Measurements from ENCODE around the gene SOBP. TPM values are rescaled to one million over a fixed set of nuclear protein-coding genes. Genes with fewer than 3 reads are reported as not detected.

The SOBP gene
- total RNA-seq, 1 experiment from 2014 or later = 1.4 TPM

DNA sequence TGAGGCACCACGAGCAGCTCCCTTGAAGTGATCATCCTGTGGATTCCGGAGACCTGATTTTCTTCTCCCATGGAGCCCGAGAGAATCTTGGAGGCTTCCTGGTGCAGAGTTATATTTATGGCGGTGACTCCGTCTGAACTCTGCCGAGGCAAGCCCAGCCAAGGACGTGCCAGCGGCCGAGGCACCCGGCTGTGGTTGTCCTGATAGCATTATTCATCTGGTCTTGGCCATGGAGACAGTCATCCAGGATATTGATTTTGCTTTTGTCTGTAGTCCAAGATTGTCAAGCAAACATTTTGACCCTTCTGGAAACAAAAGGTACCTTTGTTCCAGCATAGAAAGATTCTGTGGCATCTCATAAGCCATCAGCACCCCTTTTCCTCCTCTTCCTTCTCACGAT, 170.9 kb downstream of the SOBP start:
- H3K27me3 ChIP-seq (replicated peaks) = no peaks in the 10 kb centered on the region
- no peak for DNase-seq (ENCODE audit: low read depth in 1 of 2, low spot score in 2 of 2)
- peaks cover 46% of the 10 kb centered on the region for H3K4me1 ChIP-seq (replicated peaks)
- no peak overlapping the region for H3K27ac ChIP-seq
- no peaks in the 10 kb centered on the region for H3K36me3 ChIP-seq
- no peak overlapping the region for H3K4me3 ChIP-seq
- no peaks in the 10 kb centered on the region for H3K9me3 ChIP-seq (replicated peaks)

DNA sequence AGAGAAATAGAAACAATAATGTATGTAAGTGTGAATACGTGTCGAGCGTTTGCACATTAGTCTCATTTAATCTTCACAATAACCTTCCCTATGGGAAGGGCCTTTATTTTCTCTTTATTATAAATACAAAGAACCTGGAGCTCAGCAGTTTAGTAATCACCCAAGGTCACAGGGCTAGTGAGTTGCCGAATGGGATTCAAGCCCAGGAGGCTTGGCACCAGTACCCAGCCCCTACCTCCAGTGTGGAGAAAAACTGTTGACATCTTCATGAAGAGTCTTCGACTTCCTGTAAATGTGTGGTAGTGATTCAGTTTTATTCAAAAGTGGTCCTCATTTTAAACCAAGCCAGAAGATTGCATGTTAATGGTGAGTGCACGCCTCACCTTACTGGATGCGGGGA, 171.4 kb downstream of the SOBP start:
- no peak overlapping the region for H3K27ac ChIP-seq
- no peak overlapping the region for H3K4me3 ChIP-seq
- H3K4me1 ChIP-seq (replicated peaks) = peaks cover 46% of the 10 kb centered on the region
- no peaks in the 10 kb centered on the region for H3K9me3 ChIP-seq (replicated peaks)
- no peaks in the 10 kb centered on the region for H3K27me3 ChIP-seq (replicated peaks)
- no peaks in the 10 kb centered on the region for H3K36me3 ChIP-seq
- no peak for DNase-seq (ENCODE audit: low read depth in 1 of 2, low spot score in 2 of 2)

DNA sequence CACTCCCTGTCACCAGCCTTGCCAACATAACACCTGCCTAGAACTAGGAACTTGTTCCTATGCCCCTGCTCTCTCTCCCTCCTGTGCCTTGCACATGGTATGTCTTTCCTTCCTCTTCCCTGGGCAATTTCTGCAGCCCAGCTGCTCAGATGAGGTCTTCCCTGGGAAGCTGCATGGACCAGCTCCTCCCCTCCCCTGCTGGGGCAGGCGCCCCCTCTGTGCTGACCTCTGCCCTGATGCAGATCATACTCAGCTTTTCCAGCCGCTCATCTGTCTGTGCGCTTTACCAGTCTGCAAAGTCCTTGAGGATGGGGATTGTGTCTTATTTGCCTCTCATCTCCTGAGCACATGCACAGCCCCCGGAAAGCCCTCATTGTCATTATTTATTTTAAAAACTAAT, 172.4 kb downstream of the SOBP start:
- no peaks in the 10 kb centered on the region for H3K27me3 ChIP-seq (replicated peaks)
- peaks cover 41% of the 10 kb centered on the region for H3K4me1 ChIP-seq (replicated peaks)
- H3K36me3 ChIP-seq = no peaks in the 10 kb centered on the region

DNA sequence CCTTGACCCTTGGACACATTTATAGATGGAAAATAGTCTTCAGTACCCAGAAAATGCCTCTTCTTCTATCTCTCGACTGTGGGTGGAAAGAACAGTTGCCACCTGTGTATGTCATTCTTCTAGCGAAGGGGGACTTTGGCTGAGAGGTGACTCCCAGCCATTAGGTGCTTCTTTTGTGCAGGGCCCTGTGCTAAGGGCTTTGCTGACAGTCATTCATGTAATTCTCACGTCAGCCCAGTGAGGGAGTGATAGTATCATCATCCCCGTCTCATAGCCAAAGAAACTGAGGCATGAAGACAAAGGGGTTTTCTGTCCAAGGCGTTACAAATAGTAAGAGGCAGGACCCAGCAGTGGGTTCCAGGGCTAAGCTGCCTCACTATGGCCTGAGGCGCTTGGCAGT, 173.4 kb downstream of the SOBP start:
- no peak overlapping the region for H3K4me3 ChIP-seq
- no peak overlapping the region for H3K27ac ChIP-seq
- no peak for DNase-seq (ENCODE audit: low read depth in 1 of 2, low spot score in 2 of 2)
- H3K36me3 ChIP-seq = no peaks in the 10 kb centered on the region
- peaks cover 32% of the 10 kb centered on the region for H3K4me1 ChIP-seq (replicated peaks)
- H3K27me3 ChIP-seq (replicated peaks) = no peaks in the 10 kb centered on the region
- H3K9me3 ChIP-seq (replicated peaks) = no peaks in the 10 kb centered on the region

More for the DNA sequence above, 172.4 kb downstream of the SOBP start:
- DNase-seq (ENCODE audit: low read depth in 1 of 2, low spot score in 2 of 2) = no peak
- Histone ChIP-seq H3K9me3 (replicated peaks) (no peaks in the 10 kb centered on the region), H3K4me3 (no peak overlapping the region), H3K27ac (no peak overlapping the region)

DNA sequence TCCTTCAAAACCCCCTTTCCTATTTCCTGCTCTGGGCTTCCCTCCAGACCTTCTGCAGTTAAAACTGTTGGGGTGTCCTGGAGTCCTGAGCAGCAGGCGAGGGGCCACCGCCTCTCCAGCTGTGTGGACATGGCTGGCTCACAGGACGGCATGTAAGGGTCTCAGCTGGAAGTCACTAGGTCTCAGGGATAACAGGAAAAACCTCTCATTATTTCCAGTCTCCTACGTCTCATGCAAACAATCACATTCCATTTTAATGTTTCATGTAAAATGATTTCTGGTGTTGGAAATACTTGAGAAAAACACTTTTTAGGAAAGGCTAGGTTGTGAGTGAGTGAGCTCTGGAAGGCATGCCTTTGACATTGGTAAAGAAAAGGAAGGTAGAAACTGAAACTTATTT, 175.5 kb downstream of the SOBP start:
- no peaks in the 10 kb centered on the region for H3K36me3 ChIP-seq
- no peak overlapping the region for H3K4me3 ChIP-seq
- H3K4me1 ChIP-seq (replicated peaks) = peaks cover 19% of the 10 kb centered on the region
- DNase-seq (ENCODE audit: low read depth in 1 of 2, low spot score in 2 of 2) = peak in 1 of 2 experiments; percentile 46
- peak overlapping the region; percentile 9; the same call in 1 of the 2 replicates for H3K27ac ChIP-seq
- no peaks in the 10 kb centered on the region for H3K9me3 ChIP-seq (replicated peaks)
- H3K27me3 ChIP-seq (replicated peaks) = no peaks in the 10 kb centered on the region

DNA sequence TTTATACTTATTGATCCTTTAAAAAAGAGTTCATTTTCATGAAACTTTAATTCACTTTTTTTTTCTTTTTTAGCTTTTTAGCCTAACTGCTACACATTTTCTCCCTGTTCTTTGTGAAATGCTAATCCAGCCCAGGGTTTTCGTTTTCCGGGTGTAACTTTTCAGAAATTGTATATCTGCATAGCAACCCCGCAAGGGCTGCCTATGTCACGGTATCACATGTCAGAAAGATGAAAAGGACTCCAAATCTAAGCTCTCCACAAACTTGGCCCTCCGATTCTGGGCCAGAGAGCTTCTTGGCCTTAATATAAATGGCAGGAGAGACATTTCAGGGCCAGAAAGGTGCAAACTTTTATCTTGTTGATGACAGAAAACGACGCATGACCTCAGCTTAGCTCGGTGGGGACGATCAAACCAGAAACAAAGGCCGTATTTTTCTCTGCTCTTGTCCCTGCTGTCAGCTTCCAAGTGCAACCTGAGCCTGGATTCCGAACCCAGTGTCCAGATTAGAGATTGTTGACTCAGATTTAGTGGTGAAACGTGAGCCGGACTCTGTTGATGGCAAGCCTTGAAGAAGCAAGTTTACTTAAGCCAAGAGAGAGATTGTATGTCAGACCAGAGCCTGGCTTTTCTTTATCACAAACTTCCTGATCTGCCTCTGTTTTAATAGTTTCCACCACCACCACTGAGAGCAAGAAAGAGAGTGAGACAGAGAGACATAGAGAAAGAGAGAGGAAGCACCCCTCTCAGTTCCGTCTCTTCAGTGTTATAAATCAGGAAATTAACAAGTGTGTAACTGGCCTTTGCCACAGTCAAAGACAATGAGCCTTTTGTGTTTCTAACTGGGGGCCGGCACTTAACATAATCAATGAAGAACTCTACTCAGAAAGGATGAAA, 176.4 kb downstream of the SOBP start:
- Histone ChIP-seq H3K36me3 (no peaks in the 10 kb centered on the region), H3K4me3 (no peak overlapping the region), H3K27me3 (replicated peaks) (no peaks in the 10 kb centered on the region), H3K9me3 (replicated peaks) (no peaks in the 10 kb centered on the region), H3K27ac (no peak overlapping the region; the same call in 1 of the 2 replicates), H3K4me1 (replicated peaks) (peaks cover 19% of the 10 kb centered on the region)
- no peak for DNase-seq (ENCODE audit: low read depth in 1 of 2, low spot score in 2 of 2)

DNA sequence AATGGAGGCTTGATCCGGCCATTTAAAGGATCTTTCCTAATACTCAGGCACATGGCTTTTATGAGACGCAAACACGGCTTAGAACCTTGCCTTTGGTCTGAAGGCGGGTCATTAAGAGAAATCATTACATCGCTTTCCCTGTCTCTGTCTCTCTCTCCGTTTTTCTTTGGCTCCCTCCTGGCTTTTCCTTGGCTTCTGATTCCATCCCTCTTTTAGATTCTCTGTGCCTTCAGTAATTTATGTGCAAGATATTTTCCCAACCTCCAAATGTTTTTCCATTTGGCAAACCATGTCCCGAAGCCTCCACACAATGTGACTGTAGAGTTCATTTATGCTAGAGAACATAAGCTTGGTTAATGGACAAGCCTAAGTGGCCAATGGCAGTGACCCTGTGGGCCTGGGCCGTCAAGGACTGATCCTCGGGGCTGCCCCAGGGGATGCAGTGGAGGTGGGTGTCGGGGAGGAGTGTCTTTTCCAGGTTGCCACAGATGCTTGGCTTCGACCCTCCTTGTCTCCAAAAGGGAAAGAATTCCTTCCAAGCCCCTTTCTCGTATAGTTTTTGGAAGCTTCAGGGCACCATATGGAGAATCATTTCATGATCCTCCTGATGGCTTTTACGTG, 177.2 kb downstream of the SOBP start:
- H3K27ac ChIP-seq = no peak overlapping the region; the same call in 1 of the 2 replicates
- H3K36me3 ChIP-seq = no peaks in the 10 kb centered on the region
- DNase-seq (ENCODE audit: low read depth in 1 of 2, low spot score in 2 of 2) = no peak
- H3K27me3 ChIP-seq (replicated peaks) = no peaks in the 10 kb centered on the region
- no peaks in the 10 kb centered on the region for H3K9me3 ChIP-seq (replicated peaks)
- no peak overlapping the region for H3K4me3 ChIP-seq
- H3K4me1 ChIP-seq (replicated peaks) = peaks cover 19% of the 10 kb centered on the region

DNA sequence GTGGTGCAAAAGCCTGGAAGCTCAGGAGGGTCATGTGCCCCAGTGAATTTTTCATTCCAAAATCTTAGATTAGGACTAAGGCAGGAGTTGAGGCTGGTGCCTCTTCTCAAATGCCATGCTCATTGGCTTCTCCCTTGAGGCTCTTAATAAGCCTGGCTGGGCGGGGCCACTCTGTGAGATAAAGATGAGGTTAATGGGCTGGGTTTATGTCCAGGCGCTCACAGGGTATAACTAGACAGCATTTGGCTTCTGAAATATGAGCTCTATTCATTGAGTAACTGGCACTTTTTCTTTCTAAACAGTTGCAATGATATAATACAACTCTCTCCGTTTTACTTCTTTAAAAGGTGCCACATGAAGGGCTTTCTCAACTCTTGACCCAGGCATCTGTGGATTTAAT, 177.9 kb downstream of the SOBP start:
- Histone ChIP-seq H3K27ac (no peak overlapping the region), H3K4me3 (no peak overlapping the region)
- no peak for DNase-seq (ENCODE audit: low read depth in 1 of 2, low spot score in 2 of 2)

DNA sequence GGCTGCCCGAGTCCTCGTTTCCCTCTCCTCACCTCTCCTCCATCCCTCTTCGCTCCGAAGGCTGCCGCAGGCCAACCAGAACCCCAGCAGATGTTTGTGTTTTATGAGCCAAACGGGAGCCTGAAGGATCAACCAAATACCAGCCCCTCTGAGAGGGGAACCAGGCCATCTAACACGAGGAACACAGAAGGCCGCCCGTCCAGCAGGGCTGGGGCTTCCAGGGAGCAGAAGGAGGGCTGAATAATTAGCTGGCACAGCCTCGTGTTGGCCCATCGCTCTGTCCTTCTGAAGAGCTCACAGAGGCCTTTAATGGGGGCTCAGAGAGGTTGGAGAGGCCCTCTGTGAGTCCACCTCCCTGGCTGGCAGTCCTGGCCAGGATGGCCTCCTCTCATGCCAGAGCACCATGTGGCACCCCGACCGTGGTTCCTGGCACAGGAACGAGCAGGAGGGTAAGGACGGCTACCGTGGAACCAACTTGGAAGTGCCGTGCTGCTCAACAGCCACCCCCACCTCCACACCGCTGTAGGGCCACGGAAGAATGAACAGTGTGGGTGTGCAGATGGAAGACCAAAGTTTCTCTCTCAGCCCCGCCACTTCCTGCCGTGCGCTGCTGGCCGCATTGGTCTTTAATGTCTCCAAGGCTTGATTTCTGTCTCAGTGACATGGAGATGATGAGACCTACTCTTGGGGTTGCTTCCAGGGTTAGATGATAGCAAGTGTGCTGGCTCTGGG, 179.0 kb downstream of the SOBP start:
- Histone ChIP-seq H3K36me3 (no peaks in the 10 kb centered on the region), H3K27me3 (replicated peaks) (no peaks in the 10 kb centered on the region), H3K4me1 (replicated peaks) (peaks cover 19% of the 10 kb centered on the region), H3K9me3 (replicated peaks) (no peaks in the 10 kb centered on the region), H3K27ac (no peak overlapping the region), H3K4me3 (no peak overlapping the region)
- no peak for DNase-seq (ENCODE audit: low read depth in 1 of 2, low spot score in 2 of 2)

More for the DNA sequence above, 177.9 kb downstream of the SOBP start:
- Histone ChIP-seq H3K4me1 (replicated peaks) (peaks cover 19% of the 10 kb centered on the region), H3K9me3 (replicated peaks) (no peaks in the 10 kb centered on the region), H3K36me3 (no peaks in the 10 kb centered on the region), H3K27me3 (replicated peaks) (no peaks in the 10 kb centered on the region)

DNA sequence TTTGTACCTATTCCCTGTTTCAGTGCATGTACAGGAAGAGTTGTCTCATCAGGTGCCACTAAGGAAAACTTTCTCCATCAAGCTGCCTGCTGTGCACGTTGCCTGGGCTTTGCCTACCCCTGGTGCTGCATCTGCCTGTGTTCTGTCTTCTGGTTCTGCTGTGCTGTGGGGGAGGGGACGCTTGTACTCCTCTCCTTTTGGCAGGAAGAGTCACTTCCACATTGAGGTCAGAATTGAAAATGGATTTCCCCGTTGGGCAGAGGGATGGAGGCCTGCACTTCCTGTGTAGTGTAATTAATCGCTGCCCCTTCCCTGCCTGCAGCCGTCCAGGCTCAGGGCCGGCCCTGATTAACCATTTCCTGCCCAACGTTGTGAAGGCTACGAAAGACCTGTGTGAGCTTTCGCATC, 180.9 kb downstream of the SOBP start:
- Histone ChIP-seq H3K27me3 (replicated peaks) (no peaks in the 10 kb centered on the region), H3K27ac (no peak overlapping the region), H3K4me3 (no peak overlapping the region), H3K9me3 (replicated peaks) (no peaks in the 10 kb centered on the region), H3K4me1 (replicated peaks) (peaks cover 10% of the 10 kb centered on the region), H3K36me3 (no peaks in the 10 kb centered on the region)
- DNase-seq (ENCODE audit: low read depth in 1 of 2, low spot score in 2 of 2) = no peak

DNA sequence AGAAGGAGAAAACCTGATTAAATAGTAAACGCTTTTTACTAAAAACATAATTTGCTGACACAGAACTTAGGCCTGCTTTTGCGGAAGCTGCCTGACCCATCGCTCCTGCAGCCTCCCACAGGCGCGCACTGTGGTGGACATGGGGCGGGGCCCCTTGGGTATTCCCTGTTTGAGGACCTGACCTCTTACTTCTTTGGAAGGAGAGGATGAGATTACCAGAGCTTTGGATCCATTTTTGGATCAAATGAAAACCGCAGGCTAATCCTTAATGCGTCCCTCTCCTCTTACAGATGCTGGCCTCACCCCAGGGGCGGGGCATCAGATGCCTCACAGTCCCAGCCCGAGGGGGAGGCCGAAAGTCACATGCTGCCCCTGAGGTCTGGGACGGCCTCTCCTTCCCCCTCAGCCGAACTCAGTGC, 183.2 kb downstream of the SOBP start:
- DNase-seq (ENCODE audit: low read depth in 1 of 2, low spot score in 2 of 2) = no peak
- Histone ChIP-seq H3K4me3 (no peak overlapping the region), H3K27ac (no peak overlapping the region), H3K4me1 (replicated peaks) (no peaks in the 10 kb centered on the region; the same call in 1 of the 2 replicates), H3K36me3 (no peaks in the 10 kb centered on the region), H3K27me3 (replicated peaks) (no peaks in the 10 kb centered on the region), H3K9me3 (replicated peaks) (no peaks in the 10 kb centered on the region)

DNA sequence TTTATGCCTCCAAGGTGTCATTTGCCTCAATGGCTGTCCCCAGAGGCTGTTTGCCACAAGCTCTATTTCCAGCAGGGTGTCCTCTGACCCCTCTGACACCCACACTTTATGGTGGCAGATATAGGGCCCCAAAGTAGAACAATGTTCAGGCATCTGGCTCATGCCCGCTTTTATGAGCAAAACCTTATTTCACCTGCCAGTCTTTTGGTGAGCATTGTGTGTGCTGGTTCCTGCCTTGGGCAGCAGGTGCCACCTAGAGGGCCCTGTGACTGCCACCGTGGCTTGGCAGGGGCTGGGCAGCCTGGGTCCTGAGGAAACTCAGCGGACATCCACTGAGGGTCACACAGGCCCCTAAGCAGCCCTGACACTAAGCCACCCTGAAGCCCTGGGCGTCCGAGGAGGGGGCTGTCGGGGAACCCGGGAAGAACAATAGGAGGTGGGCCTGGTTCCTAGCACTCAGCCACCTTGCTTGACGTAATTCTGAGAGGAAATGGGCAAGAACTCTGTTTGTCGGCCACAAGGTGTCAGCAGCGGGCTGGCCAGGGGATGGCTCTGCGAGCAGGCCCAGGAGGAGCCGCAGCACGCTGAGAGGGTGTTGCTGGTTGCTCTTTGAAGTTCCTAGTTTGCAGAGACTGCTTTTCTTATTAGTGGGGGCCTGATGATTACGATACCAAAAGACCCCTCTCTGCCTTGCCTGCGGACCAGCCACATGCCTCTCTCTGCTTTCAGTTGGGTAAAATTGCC, 185.2 kb downstream of the SOBP start:
- DNase-seq (ENCODE audit: low read depth in 1 of 2, low spot score in 2 of 2) = peak; percentile 54 to 81
- H3K4me1 ChIP-seq (replicated peaks) = no peaks in the 10 kb centered on the region; the same call in 1 of the 2 replicates
- H3K9me3 ChIP-seq (replicated peaks) = no peaks in the 10 kb centered on the region
- H3K36me3 ChIP-seq = no peaks in the 10 kb centered on the region
- no peak overlapping the region for H3K4me3 ChIP-seq
- no peaks in the 10 kb centered on the region for H3K27me3 ChIP-seq (replicated peaks)
- H3K27ac ChIP-seq = no peak overlapping the region

DNA sequence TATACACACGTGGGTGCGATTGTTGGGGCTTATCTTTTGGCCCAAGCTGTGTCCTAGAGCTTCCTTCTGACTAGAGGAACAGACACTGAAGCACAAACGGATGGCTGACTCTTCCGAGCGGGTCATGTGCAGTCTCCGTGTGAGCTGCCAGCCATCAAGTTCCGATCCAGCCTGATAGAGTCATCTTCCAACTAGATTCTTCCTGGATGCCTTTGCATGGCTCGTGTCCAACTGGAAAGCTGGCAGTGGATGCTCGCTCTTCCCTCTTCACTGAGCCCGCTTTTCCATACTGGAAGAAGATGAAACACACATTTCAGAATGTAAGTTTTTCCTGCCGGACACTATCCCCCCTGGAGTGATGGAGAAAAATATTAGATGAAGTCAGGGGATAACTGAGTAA, 186.1 kb downstream of the SOBP start:
- H3K4me3 ChIP-seq = no peak overlapping the region
- DNase-seq (ENCODE audit: low read depth in 1 of 2, low spot score in 2 of 2) = no peak
- no peaks in the 10 kb centered on the region for H3K27me3 ChIP-seq (replicated peaks)
- H3K27ac ChIP-seq = no peak overlapping the region
- no peaks in the 10 kb centered on the region; the same call in 1 of the 2 replicates for H3K4me1 ChIP-seq (replicated peaks)
- no peaks in the 10 kb centered on the region for H3K9me3 ChIP-seq (replicated peaks)
- H3K36me3 ChIP-seq = no peaks in the 10 kb centered on the region

All from SJSA1 (cell line).